Neural cell (in vitro differentiated cells): ENCODE data around the gene EMILIN3. TPM values are rescaled to one million over a fixed set of nuclear protein-coding genes. Genes with fewer than 3 reads are reported as not detected.

ENCODE experiments used
- H2AFZ ChIP-seq: fragments of 200-600, 300-800 bp; sonication (generic), shearing (Covaris generic); 2 replicates; pipeline ENCODE4 v1.6.0; 2014; ENCODE audit warnings: low read depth, mild to moderate bottlenecking, antibody characterized with exemption, low read length, moderate library complexity
- H3F3A ChIP-seq: fragments of 200-600 bp; shearing (Covaris generic); 2 replicates; pipeline ENCODE4 v1.6.1; 2016; ENCODE audit warnings: mild to moderate bottlenecking, moderate library complexity, mixed read lengths, antibody characterized with exemption, low read length; ENCODE audit not compliant: insufficient read depth, poor library complexity, severe bottlenecking
- H3K27ac ChIP-seq: fragments of 200-600, 300-800 bp; sonication (generic), shearing (Covaris generic); 2 replicates; pipeline ENCODE4 v1.5.1; 2014; ENCODE audit warnings: mild to moderate bottlenecking, low read length, moderate library complexity
- H3K27me3 ChIP-seq: fragments of 300-800, 200-600 bp; sonication (generic), shearing (Covaris generic); 2 replicates; pipeline ENCODE4 v1.6.0; 2014; ENCODE audit warnings: mild to moderate bottlenecking, low read depth, low read length, moderate library complexity; ENCODE audit not compliant: insufficient read depth
- H3K36me3 ChIP-seq: fragments of 300-800, 200-600 bp; sonication (generic), shearing (Covaris generic); 2 replicates; pipeline ENCODE4 v1.5.1; 2014; ENCODE audit warnings: mild to moderate bottlenecking, antibody characterized with exemption, low read length, moderate library complexity; ENCODE audit not compliant: insufficient read depth
- H3K4me2 ChIP-seq: fragments of 300-800, 200-600 bp; sonication (generic), shearing (Covaris generic); 2 replicates; pipeline ENCODE4 v1.6.0; 2014; ENCODE audit warnings: mild to moderate bottlenecking, low read length
- H3K4me3 ChIP-seq: fragments of 300-800, 200-600 bp; sonication (generic), shearing (Covaris generic); 2 replicates; pipeline ENCODE4 v1.5.1; 2014; ENCODE audit warnings: mild to moderate bottlenecking, low read length, moderate library complexity
- H3K79me2 ChIP-seq: fragments of 200-600 bp; shearing (Covaris generic); replicated peaks from 2 replicates; pipeline ENCODE4 v1.6.0; 2014; ENCODE audit warnings: mild to moderate bottlenecking, low read length, moderate library complexity; ENCODE audit not compliant: insufficient read depth
- H3K9ac ChIP-seq: fragments of 300-800, 200-600 bp; sonication (generic), shearing (Covaris generic); 2 replicates; pipeline ENCODE4 v1.6.1; 2016; ENCODE audit warnings: mild to moderate bottlenecking, low read length, mixed read lengths
- H3K9me2 ChIP-seq: fragments of 200-600 bp; shearing (Covaris generic); 2 replicates; pipeline ENCODE4 v1.6.1; 2016; ENCODE audit warnings: mild to moderate bottlenecking, low read length, mixed read lengths; ENCODE audit not compliant: insufficient read depth
- H3K9me3 ChIP-seq: fragments of 200-600, 300-800 bp; sonication (generic), shearing (Covaris generic); 2 replicates; pipeline ENCODE4 v1.6.1; 2016; ENCODE audit warnings: mild to moderate bottlenecking, mixed run types, low read length, moderate library complexity, mixed read lengths
- H4K20me1 ChIP-seq: fragments of 200-600 bp; shearing (Covaris generic); 2 replicates; pipeline ENCODE4 v1.6.1; 2016; ENCODE audit warnings: mild to moderate bottlenecking, mixed run types; ENCODE audit not compliant: insufficient read depth
- CTCF ChIP-seq: fragments of 450-650 bp; IDR thresholded peaks from 2 replicates; pipeline ENCODE4 v1.5.1; 2014; ENCODE audit warnings: antibody characterized with exemption, mild to moderate bottlenecking, moderate library complexity; ENCODE audit not compliant: poor library complexity, severe bottlenecking
- EP300 ChIP-seq: fragments of 450-650 bp; conservative IDR thresholded peaks from 2 replicates; pipeline ENCODE4 v1.6.1; 2014; ENCODE audit warnings: antibody characterized with exemption, mild to moderate bottlenecking, moderate library complexity; ENCODE audit not compliant: poor library complexity, severe bottlenecking
- EZH2 ChIP-seq: fragments of 200-600, 300-800 bp; shearing (Covaris generic), sonication (generic); IDR thresholded peaks from 2 replicates; pipeline ENCODE4 v1.6.1; 2014; ENCODE audit warnings: antibody characterized with exemption, low read length, borderline replicate concordance, mild to moderate bottlenecking; ENCODE audit not compliant: insufficient read depth, poor library complexity, severe bottlenecking
- MXI1 ChIP-seq: fragments of 450-650 bp; conservative IDR thresholded peaks from 2 replicates; pipeline ENCODE4 v1.6.1; 2014; ENCODE audit warnings: antibody characterized with exemption, mild to moderate bottlenecking; ENCODE audit not compliant: poor library complexity, severe bottlenecking
- POLR2AphosphoS5 ChIP-seq: IDR thresholded peaks from 2 replicates; pipeline ENCODE4 v1.6.1; 2012
- RAD21 ChIP-seq: fragments of 450-650 bp; conservative IDR thresholded peaks from 2 replicates; pipeline ENCODE4 v1.6.1; 2014; ENCODE audit warnings: antibody characterized with exemption, mild to moderate bottlenecking, moderate library complexity
- REST ChIP-seq: IDR thresholded peaks from 2 replicates; pipeline ENCODE4 v1.6.1; 2012; ENCODE audit warnings: borderline replicate concordance
- SMC3 ChIP-seq: fragments of 450-650 bp; conservative IDR thresholded peaks from 2 replicates; pipeline ENCODE4 v1.6.1; 2014; ENCODE audit warnings: antibody characterized with exemption, mild to moderate bottlenecking, moderate library complexity; ENCODE audit not compliant: poor library complexity
- TAF1 ChIP-seq: IDR thresholded peaks from 2 replicates; pipeline ENCODE4 v1.6.1; 2012; ENCODE audit warnings: low read depth
- polyA plus RNA-seq: library from polyadenylated mRNA; depleted of rRNA; stranded (reverse); fragments of >200 nt; gene quantifications from 2 replicates; pipeline ENCODE4 v1.2.3, GENCODE V29; 2014

The EMILIN3 gene
- polyA plus RNA-seq, 1 donor from 2014 or later, result 0.30 TPM

- no peak overlapping the region for H3K27ac ChIP-seq
- H3K9me2 ChIP-seq, result no peaks in the 10 kb centered on the region
- no peaks in the 10 kb centered on the region for H4K20me1 ChIP-seq
- no peaks in the 10 kb centered on the region for H3F3A ChIP-seq
- no peak for TF ChIP-seq SMC3
- TF ChIP-seq CTCF, result no peak
- TF ChIP-seq TAF1, result no peak
- no peak for TF ChIP-seq MXI1
- no peak for TF ChIP-seq POLR2AphosphoS5
- no peak for TF ChIP-seq RAD21
- no peak for TF ChIP-seq EZH2
- no peak for TF ChIP-seq REST
- no peak for TF ChIP-seq EP300
- H3K27me3 ChIP-seq, result no peaks in the 10 kb centered on the region
- no peak overlapping the region for H2AFZ ChIP-seq
- no peak overlapping the region for H3K4me2 ChIP-seq
- H3K4me3 ChIP-seq, result no peak overlapping the region
- no peak overlapping the region for H3K9ac ChIP-seq
- H3K36me3 ChIP-seq, result no peaks in the 10 kb centered on the region
- H3K9me3 ChIP-seq, result no peaks in the 10 kb centered on the region
- H3K79me2 ChIP-seq, result no peaks in the 10 kb centered on the region
These were observed 39.4 kb downstream of the EMILIN3 start for GRCh38 chr20:41327178-41327577.

GRCh38 chr20:41320976-41321375 lies 45.6 kb downstream of the EMILIN3 start:
- no peak overlapping the region for H2AFZ ChIP-seq
- H3K4me2 ChIP-seq, result no peak overlapping the region
- H3K36me3 ChIP-seq, result no peaks in the 10 kb centered on the region
- no peaks in the 10 kb centered on the region for H3K9me3 ChIP-seq
- no peak overlapping the region for H3K4me3 ChIP-seq
- no peaks in the 10 kb centered on the region for H3F3A ChIP-seq
- no peak overlapping the region for H3K27ac ChIP-seq
- no peak for TF ChIP-seq EP300
- no peak for TF ChIP-seq SMC3
- no peak for TF ChIP-seq TAF1
- no peak for TF ChIP-seq REST
- TF ChIP-seq EZH2, result no peak
- no peak for TF ChIP-seq POLR2AphosphoS5
- no peak for TF ChIP-seq MXI1
- no peak for TF ChIP-seq CTCF
- peaks cover 8% of the 10 kb centered on the region for H3K79me2 ChIP-seq
- H3K9me2 ChIP-seq, result no peaks in the 10 kb centered on the region
- no peak overlapping the region for H3K9ac ChIP-seq
- H4K20me1 ChIP-seq, result no peaks in the 10 kb centered on the region
- no peaks in the 10 kb centered on the region for H3K27me3 ChIP-seq
